ENCODE data around the gene TENM4. TPM values are rescaled to one million over a fixed set of nuclear protein-coding genes. Genes with fewer than 3 reads are reported as not detected.

Gene TENM4
- total RNA-seq, 4 donors from 2014 or later, result 31.4 to 44.5 (median 38.0) TPM

GRCh38 chr11:79043726-79044125 is 397.1 kb downstream of the TENM4 start:
- peaks cover 34% of the 10 kb centered on the region for H3K4me1 ChIP-seq

GRCh38 chr11:79042824-79043223 is 398.0 kb downstream of the TENM4 start:
- TF ChIP-seq EP300 (IDR thresholded peaks at IDR 0.05), result no peak
- H3K9me3 ChIP-seq, result no peaks in the 10 kb centered on the region
- H3K36me3 ChIP-seq, result no peaks in the 10 kb centered on the region
- peaks cover 34% of the 10 kb centered on the region for H3K4me1 ChIP-seq
- DNase-seq (ENCODE audit: low spot score in 2 of 2), result no peak
- H3K27ac ChIP-seq, result no peak overlapping the region
- 65% methylated on average over 2 of the region's 2 CpGs for WGBS
- H3K4me3 ChIP-seq, result no peak overlapping the region
- H3K27me3 ChIP-seq, result no peaks in the 10 kb centered on the region

More at GRCh38 chr11:79043726-79044125, 397.1 kb downstream of the TENM4 start:
- H3K27ac ChIP-seq, result no peak overlapping the region
- no peak for DNase-seq (ENCODE audit: low spot score in 2 of 2)
- TF ChIP-seq POLR2A (IDR thresholded peaks at IDR 0.05) (no peak), POLR2AphosphoS5 (IDR thresholded peaks at IDR 0.05) (no peak), EP300 (IDR thresholded peaks at IDR 0.05) (no peak), CTCF (IDR thresholded peaks at IDR 0.05) (no peak)
- H3K36me3 ChIP-seq, result no peaks in the 10 kb centered on the region
- H3K4me3 ChIP-seq, result no peak overlapping the region
- H3K9me3 ChIP-seq, result no peaks in the 10 kb centered on the region
- 45% methylated on average over 3 of the region's 3 CpGs for WGBS
- H3K27me3 ChIP-seq, result no peaks in the 10 kb centered on the region

GRCh38 chr11:79040348-79040747 is 400.5 kb downstream of the TENM4 start:
- Histone ChIP-seq H3K27me3 (no peaks in the 10 kb centered on the region), H3K9me3 (no peaks in the 10 kb centered on the region), H3K4me3 (no peak overlapping the region), H3K4me1 (peaks cover 21% of the 10 kb centered on the region), H3K36me3 (no peaks in the 10 kb centered on the region), H3K27ac (no peak overlapping the region)
- no peak for DNase-seq (ENCODE audit: low spot score in 2 of 2)
- 69% methylated on average over 1 of the region's 1 CpG for WGBS
- no peak for TF ChIP-seq POLR2A (IDR thresholded peaks at IDR 0.05)
- TF ChIP-seq CTCF (IDR thresholded peaks at IDR 0.05), result no peak
- no peak for TF ChIP-seq POLR2AphosphoS5 (IDR thresholded peaks at IDR 0.05)
- no peak for TF ChIP-seq EP300 (IDR thresholded peaks at IDR 0.05)

- Histone ChIP-seq H3K36me3 (no peaks in the 10 kb centered on the region), H3K27me3 (no peaks in the 10 kb centered on the region), H3K9me3 (no peaks in the 10 kb centered on the region), H3K4me1 (peaks cover 10% of the 10 kb centered on the region), H3K4me3 (no peak overlapping the region), H3K27ac (no peak overlapping the region)
- WGBS, result 100% methylated on average over 1 of the region's 2 CpGs
- TF ChIP-seq POLR2AphosphoS5 (IDR thresholded peaks at IDR 0.05) (no peak), POLR2A (IDR thresholded peaks at IDR 0.05) (no peak), EP300 (IDR thresholded peaks at IDR 0.05) (no peak), CTCF (IDR thresholded peaks at IDR 0.05) (no peak)
- no peak for DNase-seq (ENCODE audit: low spot score in 2 of 2)
These were observed 401.7 kb downstream of the TENM4 start for GRCh38 chr11:79039122-79039521.

GRCh38 chr11:79035881-79036280 is 404.9 kb downstream of the TENM4 start:
- no peaks in the 10 kb centered on the region for H3K9me3 ChIP-seq
- H3K4me3 ChIP-seq, result no peak overlapping the region
- H3K4me1 ChIP-seq, result no peaks in the 10 kb centered on the region
- DNase-seq (ENCODE audit: low spot score in 2 of 2), result no peak
- whole genome bisulfite sequencing, result 58% methylated on average over 3 of the region's 3 CpGs
- H3K27ac ChIP-seq, result no peak overlapping the region
- no peaks in the 10 kb centered on the region for H3K36me3 ChIP-seq
- H3K27me3 ChIP-seq, result no peaks in the 10 kb centered on the region
- TF ChIP-seq CTCF (IDR thresholded peaks at IDR 0.05), result no peak
- no peak for TF ChIP-seq EP300 (IDR thresholded peaks at IDR 0.05)
- TF ChIP-seq POLR2A (IDR thresholded peaks at IDR 0.05), result no peak
- no peak for TF ChIP-seq POLR2AphosphoS5 (IDR thresholded peaks at IDR 0.05)

- Histone ChIP-seq H3K4me3 (no peak overlapping the region), H3K36me3 (no peaks in the 10 kb centered on the region), H3K27ac (no peak overlapping the region), H3K9me3 (no peaks in the 10 kb centered on the region), H3K27me3 (no peaks in the 10 kb centered on the region), H3K4me1 (no peaks in the 10 kb centered on the region)
- 87% methylated on average over 4 of the region's 4 CpGs for WGBS
- TF ChIP-seq POLR2A (IDR thresholded peaks at IDR 0.05) (no peak), EP300 (IDR thresholded peaks at IDR 0.05) (no peak), POLR2AphosphoS5 (IDR thresholded peaks at IDR 0.05) (no peak), CTCF (IDR thresholded peaks at IDR 0.05) (no peak)
- no peak for DNase-seq (ENCODE audit: low spot score in 2 of 2)
These were observed 407.0 kb downstream of the TENM4 start for GRCh38 chr11:79033833-79034232.
